ENCODE data around the gene SLC13A5.
"Not testable (repeated sequence)": the region's sequence is repeated elsewhere in the genome, so short reads cannot be mapped to it uniquely, and the experiment has no call there.

The SLC13A5 gene

GRCh38 chr17:6710317-6710716 is 2.9 kb downstream of the SLC13A5 start:
- DNase-seq = no peak

GRCh38 chr17:6708357-6708961 is 4.7 kb downstream of the SLC13A5 start:
- no peak for DNase-seq

GRCh38 chr17:6706996-6707395 is 6.2 kb downstream of the SLC13A5 start:
- no peak for DNase-seq

- DNase-seq = no peak
Measured at GRCh38 chr17:6706499-6706898, 6.7 kb downstream of the SLC13A5 start.

- DNase-seq = no peak
Measured at GRCh38 chr17:6704470-6705052, 8.6 kb downstream of the SLC13A5 start.

GRCh38 chr17:6703751-6704150 is 9.4 kb downstream of the SLC13A5 start:
- no peak for DNase-seq

- no peak for DNase-seq
Measured at GRCh38 chr17:6702567-6703215, 10.5 kb downstream of the SLC13A5 start.

- DNase-seq = no peak
Measured at GRCh38 chr17:6701719-6702118, 11.4 kb downstream of the SLC13A5 start.

GRCh38 chr17:6700948-6701307 is 12.2 kb downstream of the SLC13A5 start:
- DNase-seq = no peak

- DNase-seq = no peak
Measured at GRCh38 chr17:6699997-6700947, 12.9 kb downstream of the SLC13A5 start.

- no peak for DNase-seq
Measured at GRCh38 chr17:6698004-6698403, 15.2 kb downstream of the SLC13A5 start.

GRCh38 chr17:6696906-6697305 is 16.3 kb downstream of the SLC13A5 start:
- no peak for DNase-seq

GRCh38 chr17:6695565-6695964 is 17.6 kb downstream of the SLC13A5 start:
- DNase-seq = no peak

GRCh38 chr17:6695051-6695450 is 18.1 kb downstream of the SLC13A5 start:
- no peak for DNase-seq

GRCh38 chr17:6691958-6692357 is 21.2 kb downstream of the SLC13A5 start:
- not testable (repeated sequence) for DNase-seq

GRCh38 chr17:6691546-6691945 is 21.6 kb downstream of the SLC13A5 start:
- no peak for DNase-seq

GRCh38 chr17:6690641-6691040 is 22.5 kb downstream of the SLC13A5 start:
- no peak for DNase-seq

GRCh38 chr17:6688944-6689343 is 24.2 kb downstream of the SLC13A5 start:
- no peak for DNase-seq

GRCh38 chr17:6686026-6686425 is 27.1 kb downstream of the SLC13A5 start:
- no peak for DNase-seq

GRCh38 chr17:6684881-6685767 is 28.0 kb downstream of the SLC13A5 start:
- DNase-seq = no peak

- DNase-seq = no peak
Measured at GRCh38 chr17:6684460-6684783, 28.7 kb downstream of the SLC13A5 start.

GRCh38 chr17:6683730-6684459 is 29.3 kb downstream of the SLC13A5 start:
- no peak for DNase-seq
